Mucosa of rectum (tissue), 2 donors: ENCODE measurements around the gene UAP1L1.
A peak's percentile ranks its signal among the peaks of the same experiment; 100 is the strongest.

ENCODE experiments used
- H3K27ac ChIP-seq, 2 donors: one replicate each; pipeline ENCODE4 v1.7.0; 2013; ENCODE audit warnings: inconsistent platforms in 2 of 2, low read depth in 2 of 2, low read length in 2 of 2
- H3K27me3 ChIP-seq, 2 donors: one replicate each; pipeline ENCODE4 v1.7.0; 2013; ENCODE audit warnings: low read length in 2 of 2; ENCODE audit not compliant: control insufficient read depth in 2 of 2, insufficient read depth in 2 of 2
- H3K36me3 ChIP-seq, 2 donors: one replicate each; pipeline ENCODE4 v1.7.0; 2013; ENCODE audit warnings: low read length in 2 of 2; ENCODE audit not compliant: control insufficient read depth in 2 of 2, insufficient read depth in 2 of 2
- H3K4me1 ChIP-seq, 2 donors: one replicate each; pipeline ENCODE4 v1.7.0; 2013; ENCODE audit warnings: low read length in 2 of 2, mild to moderate bottlenecking in 1 of 2; ENCODE audit not compliant: control insufficient read depth in 2 of 2, insufficient read depth in 2 of 2
- H3K4me3 ChIP-seq, 2 donors: one replicate each; pipeline ENCODE4 v1.7.0; 2013; ENCODE audit warnings: low read length in 2 of 2
- H3K9ac ChIP-seq, 2 donors: one replicate each; pipeline ENCODE4 v1.7.0; 2013; ENCODE audit warnings: low read length in 2 of 2, low read depth in 1 of 2, mild to moderate bottlenecking in 1 of 2
- H3K9me3 ChIP-seq, 2 donors: one replicate each; pipeline ENCODE4 v1.7.0; 2013; ENCODE audit warnings: low read length in 2 of 2; ENCODE audit not compliant: control insufficient read depth in 2 of 2
- donor health status: healthy.
- donor health status: Normal muscosa, but diverticular disease.

Gene UAP1L1

GRCh38 chr9:137077758-137078693 is 709 bp downstream of the UAP1L1 start:
- Histone ChIP-seq H3K4me1 (peaks cover 20 to 28% of the 10 kb centered on the region in 2 donors), H3K9ac (peak overlapping the region; percentile 52 to 63), H3K4me3 (peak overlapping the region; percentile 65 to 67), H3K9me3 (no peaks in the 10 kb centered on the region), H3K27ac (peak overlapping the region; percentile 13 to 52), H3K27me3 (no peaks in the 10 kb centered on the region), H3K36me3 (peaks cover 0 to 26% of the 10 kb centered on the region in 2 donors)

GRCh38 chr9:137078701-137079400 is 1.5 kb downstream of the UAP1L1 start:
- Histone ChIP-seq H3K9me3 (no peaks in the 10 kb centered on the region), H3K4me3 (peak overlapping the region; percentile 65 to 67), H3K36me3 (peaks cover 0 to 29% of the 10 kb centered on the region in 2 donors), H3K9ac (peak overlapping the region in 1 of 2 donors; percentile 63), H3K27ac (peak overlapping the region in 1 of 2 donors; percentile 43), H3K27me3 (no peaks in the 10 kb centered on the region), H3K4me1 (peaks cover 20 to 21% of the 10 kb centered on the region in 2 donors)

- H3K9ac ChIP-seq = no peak overlapping the region
- H3K27me3 ChIP-seq = no peaks in the 10 kb centered on the region
- H3K9me3 ChIP-seq = no peaks in the 10 kb centered on the region
- H3K4me1 ChIP-seq = peaks cover 17 to 18% of the 10 kb centered on the region in 2 donors
- no peak overlapping the region for H3K4me3 ChIP-seq
- no peak overlapping the region for H3K27ac ChIP-seq
- peaks cover 0 to 29% of the 10 kb centered on the region in 2 donors for H3K36me3 ChIP-seq
Observed at GRCh38 chr9:137079401-137079787, 2.1 kb downstream of the UAP1L1 start.

GRCh38 chr9:137080260-137081122 is 3.2 kb downstream of the UAP1L1 start:
- Histone ChIP-seq H3K27ac (no peak overlapping the region), H3K9me3 (no peaks in the 10 kb centered on the region), H3K36me3 (peaks cover 0 to 29% of the 10 kb centered on the region in 2 donors), H3K4me1 (peaks cover 19 to 20% of the 10 kb centered on the region in 2 donors), H3K4me3 (no peak overlapping the region), H3K9ac (no peak overlapping the region), H3K27me3 (no peaks in the 10 kb centered on the region)

- H3K9ac ChIP-seq = no peak overlapping the region
- H3K4me3 ChIP-seq = no peak overlapping the region
- no peaks in the 10 kb centered on the region for H3K27me3 ChIP-seq
- H3K36me3 ChIP-seq = peaks cover 0 to 29% of the 10 kb centered on the region in 2 donors
- no peak overlapping the region for H3K27ac ChIP-seq
- H3K4me1 ChIP-seq = peaks cover 28% of the 10 kb centered on the region in 2 donors
- H3K9me3 ChIP-seq = no peaks in the 10 kb centered on the region
Observed at GRCh38 chr9:137082222-137082924, 5.1 kb downstream of the UAP1L1 start.

- H3K9me3 ChIP-seq = no peaks in the 10 kb centered on the region
- no peak overlapping the region for H3K27ac ChIP-seq
- H3K9ac ChIP-seq = no peak overlapping the region
- no peaks in the 10 kb centered on the region for H3K27me3 ChIP-seq
- peaks cover 0 to 29% of the 10 kb centered on the region in 2 donors for H3K36me3 ChIP-seq
- peaks cover 32 to 33% of the 10 kb centered on the region in 2 donors for H3K4me1 ChIP-seq
- no peak overlapping the region for H3K4me3 ChIP-seq
Observed at GRCh38 chr9:137082925-137083290, 5.6 kb downstream of the UAP1L1 start.

- Histone ChIP-seq H3K4me3 (no peak overlapping the region), H3K9ac (no peak overlapping the region), H3K27me3 (no peaks in the 10 kb centered on the region), H3K4me1 (peaks cover 28 to 29% of the 10 kb centered on the region in 2 donors), H3K36me3 (peaks cover 0 to 29% of the 10 kb centered on the region in 2 donors), H3K9me3 (no peaks in the 10 kb centered on the region), H3K27ac (peak overlapping the region; percentile 32 to 45)
Observed at GRCh38 chr9:137083394-137084004, 6.2 kb downstream of the UAP1L1 start.

- no peak overlapping the region for H3K27ac ChIP-seq
- no peaks in the 10 kb centered on the region for H3K9me3 ChIP-seq
- H3K4me1 ChIP-seq = peaks cover 18 to 19% of the 10 kb centered on the region in 2 donors
Observed at GRCh38 chr9:137084526-137084925, 7.2 kb downstream of the UAP1L1 start.

More at GRCh38 chr9:137084526-137084925, 7.2 kb downstream of the UAP1L1 start:
- Histone ChIP-seq H3K4me3 (no peak overlapping the region), H3K9ac (no peak overlapping the region), H3K27me3 (no peaks in the 10 kb centered on the region), H3K36me3 (peaks cover 3 to 25% of the 10 kb centered on the region in 2 donors)
